Activated CD8-positive, alpha-beta T cell treated with anti-CD3 and anti-CD28 coated beads, Interleukin-2, amount 10 ng/mL, durations not matched to agents 7 days and 5 days (primary cell): ENCODE results near the gene RAB36. TPM values are rescaled to one million over a fixed set of nuclear protein-coding genes. Genes with fewer than 3 reads are reported as not detected.
"Not testable (repeated sequence)": the region's sequence is repeated elsewhere in the genome, so short reads cannot be mapped to it uniquely, and the experiment has no call there.

Experiments
- ATAC-seq: fragments of 150-1000 bp; cut with Tn5 transposase; one replicate; pipeline ENCODE4 v1.10.0; 2021; ENCODE audit warnings: moderate library complexity
- CTCF ChIA-PET: fragments of 350-600 bp; sonication (Branson Sonifier 250); formaldehyde crosslinking; loops from one replicate; lab custom pipeline; 2021; ENCODE audit warnings: antibody characterized with exemption; lab: Charles Lee
- POLR2A ChIA-PET: fragments of 350-600 bp; sonication (Branson Sonifier 250); formaldehyde crosslinking; loops from one replicate; lab custom pipeline; 2021; ENCODE audit warnings: antibody characterized with exemption; lab: Charles Lee
- DNase-seq: peaks from one replicate; pipeline ENCODE4 v3.0.0-alpha.2; 2020
- H3K27ac Mint-ChIP-seq: one replicate; pipeline ENCODE4 v1.8.0; 2021; ENCODE audit warnings: mild to moderate bottlenecking, mixed read lengths
- H3K27me3 Mint-ChIP-seq: one replicate; pipeline ENCODE4 v1.8.0; 2021; ENCODE audit warnings: low read depth, mixed read lengths
- H3K36me3 Mint-ChIP-seq: one replicate; pipeline ENCODE4 v1.8.0; 2021; ENCODE audit warnings: low read depth, mixed read lengths
- H3K4me1 Mint-ChIP-seq: one replicate; pipeline ENCODE4 v1.8.0; 2021; ENCODE audit warnings: low read depth, mixed read lengths
- H3K4me3 Mint-ChIP-seq: one replicate; pipeline ENCODE4 v1.8.0; 2021; ENCODE audit warnings: mild to moderate bottlenecking, mixed read lengths
- H3K9me3 Mint-ChIP-seq: one replicate; pipeline ENCODE4 v1.8.0; 2022; ENCODE audit warnings: mixed read lengths; ENCODE audit not compliant: insufficient read depth
- total RNA-seq, 2 experiments: library from RNA; stranded (reverse); gene quantifications; one replicate each; pipeline ENCODE4 v1.2.3, GENCODE V29; 2021

The RAB36 gene
- total RNA-seq, 2 experiments from 2014 or later, result 0.79 to 1.0 TPM

GRCh38 chr22:23132376-23133091, 12.7 kb upstream of the RAB36 start:
- ChIA-PET POLR2A (no interaction called here), CTCF (interaction anchor here (1.4 to 3.8 kb wide), 3 partner anchors 13 to 174 kb away, joined by 3 to 41 read pairs (median 5); no protein-coding TSS in a partner anchor)
- Mint-ChIP-seq H3K36me3 (no peaks in the 10 kb centered on the region), H3K27ac (no peak overlapping the region), H3K9me3 (no peaks in the 10 kb centered on the region), H3K4me1 (peaks cover 16% of the 10 kb centered on the region), H3K27me3 (no peaks in the 10 kb centered on the region), H3K4me3 (no peak overlapping the region)
- DNase-seq (no peak), ATAC-seq (no peak)

- Mint-ChIP-seq H3K27me3 (no peaks in the 10 kb centered on the region), H3K4me3 (no peak overlapping the region), H3K36me3 (no peaks in the 10 kb centered on the region), H3K27ac (no peak overlapping the region), H3K4me1 (peaks cover 25% of the 10 kb centered on the region), H3K9me3 (no peaks in the 10 kb centered on the region)
- no peak for DNase-seq
- ChIA-PET CTCF (interaction anchor here (0.9 to 3.8 kb wide), 4 partner anchors 10 to 380 kb away, joined by 3 to 41 read pairs (median 6); no protein-coding TSS in a partner anchor), POLR2A (no interaction called here)
- ATAC-seq, result no peak
Observed at GRCh38 chr22:23133922-23134321, 11.4 kb upstream of the RAB36 start.

GRCh38 chr22:23136991-23137390, 8.3 kb upstream of the RAB36 start:
- not testable (repeated sequence) for H3K4me3 Mint-ChIP-seq, H3K9me3 Mint-ChIP-seq, ATAC-seq, H3K36me3 Mint-ChIP-seq, H3K27me3 Mint-ChIP-seq, DNase-seq
- Mint-ChIP-seq H3K27ac (peak overlapping the region; percentile 98), H3K4me1 (peaks cover 53% of the 10 kb centered on the region)
- POLR2A ChIA-PET, result interaction anchor here (0.5 to 1.5 kb wide), 2 partner anchors 43 to 92 kb away, joined by 3 read pairs; partner anchors contain the start of gene BCR
- CTCF ChIA-PET, result interaction anchor here (0.7 to 2.2 kb wide), 9 partner anchors 9 to 288 kb away, joined by 3 to 16 read pairs (median 7); no protein-coding TSS in a partner anchor

GRCh38 chr22:23137468-23137867, 7.8 kb upstream of the RAB36 start:
- no peaks in the 10 kb centered on the region for H3K9me3 Mint-ChIP-seq
- ChIA-PET POLR2A (interaction anchor here (0.5 to 1.5 kb wide), 3 partner anchors 9 to 91 kb away, joined by 3 read pairs; partner anchors contain the start of gene BCR), CTCF (interaction anchor here (0.7 to 2.2 kb wide), 14 partner anchors 9 to 289 kb away, joined by 3 to 16 read pairs (median 4); no protein-coding TSS in a partner anchor)
- peaks cover 57% of the 10 kb centered on the region for H3K4me1 Mint-ChIP-seq
- DNase-seq, result no peak
- H3K4me3 Mint-ChIP-seq, result peak overlapping the region; percentile 62
- ATAC-seq, result no peak
- H3K27ac Mint-ChIP-seq, result peak overlapping the region; percentile 98
- no peaks in the 10 kb centered on the region for H3K36me3 Mint-ChIP-seq
- H3K27me3 Mint-ChIP-seq, result no peaks in the 10 kb centered on the region

GRCh38 chr22:23137905-23138561, 7.2 kb upstream of the RAB36 start:
- peak overlapping the region; percentile 62 for H3K4me3 Mint-ChIP-seq
- ATAC-seq, result peak; percentile 38
- no peaks in the 10 kb centered on the region for H3K9me3 Mint-ChIP-seq
- H3K27me3 Mint-ChIP-seq, result no peaks in the 10 kb centered on the region
- peak; percentile 75 for DNase-seq
- H3K27ac Mint-ChIP-seq, result peak overlapping the region; percentile 98
- ChIA-PET CTCF (interaction anchor here (0.9 to 2.2 kb wide), 13 partner anchors 10 to 289 kb away, joined by 3 to 16 read pairs (median 5); no protein-coding TSS in a partner anchor), POLR2A (interaction anchor here (0.8 to 1.5 kb wide), 5 partner anchors 8 to 42 kb away, joined by 3 to 6 read pairs (median 3); partner anchors contain the start of gene BCR)
- peaks cover 62% of the 10 kb centered on the region for H3K4me1 Mint-ChIP-seq
- H3K36me3 Mint-ChIP-seq, result no peaks in the 10 kb centered on the region

GRCh38 chr22:23138584-23139435, 6.5 kb upstream of the RAB36 start:
- Mint-ChIP-seq H3K4me1 (peaks cover 66% of the 10 kb centered on the region), H3K27me3 (no peaks in the 10 kb centered on the region), H3K4me3 (peak overlapping the region; percentile 62), H3K9me3 (no peaks in the 10 kb centered on the region), H3K36me3 (no peaks in the 10 kb centered on the region), H3K27ac (peak overlapping the region; percentile 98)
- no peak for ATAC-seq
- CTCF ChIA-PET, result interaction anchor here (0.9 to 2.2 kb wide), 12 partner anchors 11 to 247 kb away, joined by 3 to 16 read pairs (median 6); no protein-coding TSS in a partner anchor
- DNase-seq, result no peak
- POLR2A ChIA-PET, result interaction anchor here (0.8 to 1.5 kb wide), 5 partner anchors 9 to 41 kb away, joined by 3 to 6 read pairs (median 3); partner anchors contain the start of gene BCR

GRCh38 chr22:23140385-23140784, 4.9 kb upstream of the RAB36 start:
- Mint-ChIP-seq H3K9me3 (no peaks in the 10 kb centered on the region), H3K4me1 (peaks cover 78% of the 10 kb centered on the region), H3K36me3 (no peaks in the 10 kb centered on the region), H3K27ac (no peak overlapping the region), H3K4me3 (no peak overlapping the region), H3K27me3 (peaks cover 2% of the 10 kb centered on the region)
- DNase-seq (no peak), ATAC-seq (no peak)
- CTCF ChIA-PET, result interaction anchor here (1.1 to 2.1 kb wide), 4 partner anchors 150 to 398 kb away, joined by 3 to 12 read pairs (median 7); no protein-coding TSS in a partner anchor
- POLR2A ChIA-PET, result no interaction called here

- Mint-ChIP-seq H3K36me3 (no peaks in the 10 kb centered on the region), H3K4me3 (peak overlapping the region; percentile 62), H3K27me3 (peaks cover 4% of the 10 kb centered on the region), H3K9me3 (no peaks in the 10 kb centered on the region), H3K27ac (peak overlapping the region; percentile 89), H3K4me1 (peaks cover 68% of the 10 kb centered on the region)
- DNase-seq (no peak), ATAC-seq (no peak)
- ChIA-PET CTCF (interaction anchor here (0.9 to 2.0 kb wide), 6 partner anchors 13 to 148 kb away, joined by 3 to 10 read pairs (median 3); partner anchors contain the start of gene BCR), POLR2A (interaction anchor here (1.2 kb wide), 1 partner anchor 33 kb away, joined by 4 read pairs; no protein-coding TSS in a partner anchor)
Observed at GRCh38 chr22:23142546-23143105, 2.7 kb upstream of the RAB36 start.

GRCh38 chr22:23143119-23143518, 2.2 kb upstream of the RAB36 start:
- H3K4me1 Mint-ChIP-seq, result peaks cover 64% of the 10 kb centered on the region
- POLR2A ChIA-PET, result no interaction called here

GRCh38 chr22:23144432-23144831, 845 bp upstream of the RAB36 start:
- Mint-ChIP-seq H3K27ac (no peak overlapping the region), H3K27me3 (peaks cover 5% of the 10 kb centered on the region), H3K4me1 (peaks cover 52% of the 10 kb centered on the region), H3K9me3 (no peaks in the 10 kb centered on the region), H3K36me3 (no peaks in the 10 kb centered on the region), H3K4me3 (peak overlapping the region; percentile 63)
- POLR2A ChIA-PET, result no interaction called here
- DNase-seq (no peak), ATAC-seq (no peak)
- CTCF ChIA-PET, result interaction anchor here (0.6 to 2.2 kb wide), 9 partner anchors 10 to 260 kb away, joined by 3 to 10 read pairs (median 3); no protein-coding TSS in a partner anchor

More at GRCh38 chr22:23143119-23143518, 2.2 kb upstream of the RAB36 start:
- CTCF ChIA-PET, result interaction anchor here (1.4 to 1.6 kb wide), 2 partner anchors 13 to 200 kb away, joined by 3 to 4 read pairs; no protein-coding TSS in a partner anchor
- no peak overlapping the region for H3K4me3 Mint-ChIP-seq
- H3K27ac Mint-ChIP-seq, result peak overlapping the region; percentile 89
- H3K9me3 Mint-ChIP-seq, result no peaks in the 10 kb centered on the region
- no peak for ATAC-seq
- H3K36me3 Mint-ChIP-seq, result no peaks in the 10 kb centered on the region
- no peak for DNase-seq
- peaks cover 5% of the 10 kb centered on the region for H3K27me3 Mint-ChIP-seq
